ENCODE results near the gene GSPT1.

GRCh38 chr16:11875721-11876120, 40.0 kb downstream of the GSPT1 start:
- no peak for TF ChIP-seq CTCF (IDR thresholded peaks at IDR 0.05; ENCODE audit: low read depth, low read length, poor library complexity, severe bottlenecking)
- no peak for TF ChIP-seq EZH2phosphoT487 (IDR thresholded peaks at IDR 0.05; ENCODE audit: borderline replicate concordance, low read length)
